ENCODE measurements around the gene USPL1.

The USPL1 gene

GRCh38 chr13:30667014-30667413 is 49.3 kb downstream of the USPL1 start:
- TF ChIP-seq CREB5 (CRISPR knock-in tag; IDR thresholded peaks at IDR 0.05; ENCODE audit: low read depth) (no peak), BACH2 (CRISPR knock-in tag; IDR thresholded peaks at IDR 0.05; ENCODE audit: borderline replicate concordance) (no peak), ZNF70 (CRISPR knock-in tag; IDR thresholded peaks at IDR 0.05) (no peak), TCF4 (CRISPR knock-in tag; IDR thresholded peaks at IDR 0.05; ENCODE audit: borderline replicate concordance) (no peak), ZFP30 (CRISPR knock-in tag; IDR thresholded peaks at IDR 0.05) (no peak), ZFP3 (CRISPR knock-in tag; IDR thresholded peaks at IDR 0.05) (no peak), PPARA (CRISPR knock-in tag; IDR thresholded peaks at IDR 0.05; ENCODE audit: borderline replicate concordance) (no peak), CSDC2 (CRISPR knock-in tag; IDR thresholded peaks at IDR 0.05) (no peak), TOX (CRISPR knock-in tag; IDR thresholded peaks at IDR 0.05; ENCODE audit: borderline replicate concordance) (no peak), GLIS3 (CRISPR knock-in tag; IDR thresholded peaks at IDR 0.05) (no peak), CSRNP3 (CRISPR knock-in tag; IDR thresholded peaks at IDR 0.05) (no peak), ZC3H10 (CRISPR knock-in tag; IDR thresholded peaks at IDR 0.05) (no peak), ZNF8 (CRISPR knock-in tag; IDR thresholded peaks at IDR 0.05) (no peak), ARNTL (CRISPR knock-in tag; IDR thresholded peaks at IDR 0.05; ENCODE audit: borderline replicate concordance, low read depth) (no peak), PATZ1 (CRISPR knock-in tag; IDR thresholded peaks at IDR 0.05; ENCODE audit: borderline replicate concordance) (no peak), TSHZ2 (CRISPR knock-in tag; IDR thresholded peaks at IDR 0.05) (no peak), ZNF565 (CRISPR knock-in tag; conservative IDR thresholded peaks at IDR 0.05; ENCODE audit: low read depth) (no peak)
- no peak for ATAC-seq

- no peak for ATAC-seq
- TF ChIP-seq ZFP3 (CRISPR knock-in tag; IDR thresholded peaks at IDR 0.05) (no peak), ESRRG (CRISPR knock-in tag; IDR thresholded peaks at IDR 0.05) (no peak), ZNF8 (CRISPR knock-in tag; IDR thresholded peaks at IDR 0.05) (no peak), ZFP30 (CRISPR knock-in tag; IDR thresholded peaks at IDR 0.05) (no peak), TSHZ2 (CRISPR knock-in tag; IDR thresholded peaks at IDR 0.05) (no peak), ZNF70 (CRISPR knock-in tag; IDR thresholded peaks at IDR 0.05) (no peak)
These were observed 50.6 kb downstream of the USPL1 start for GRCh38 chr13:30668312-30668711.

GRCh38 chr13:30671271-30671815 is 53.6 kb downstream of the USPL1 start:
- ATAC-seq, result no peak
- no peak for TF ChIP-seq PPARA (CRISPR knock-in tag; IDR thresholded peaks at IDR 0.05; ENCODE audit: borderline replicate concordance)
- no peak for TF ChIP-seq SNAI2 (CRISPR knock-in tag; IDR thresholded peaks at IDR 0.05)
- no peak for TF ChIP-seq ZNF565 (CRISPR knock-in tag; conservative IDR thresholded peaks at IDR 0.05; ENCODE audit: low read depth)
- no peak for TF ChIP-seq ZFP30 (CRISPR knock-in tag; IDR thresholded peaks at IDR 0.05)
- TF ChIP-seq ESRRG (CRISPR knock-in tag; IDR thresholded peaks at IDR 0.05), result no peak
- no peak for TF ChIP-seq ZNF70 (CRISPR knock-in tag; IDR thresholded peaks at IDR 0.05)
- no peak for TF ChIP-seq CREB5 (CRISPR knock-in tag; IDR thresholded peaks at IDR 0.05; ENCODE audit: low read depth)
- TF ChIP-seq TSHZ2 (CRISPR knock-in tag; IDR thresholded peaks at IDR 0.05), result no peak
- no peak for TF ChIP-seq ZNF8 (CRISPR knock-in tag; IDR thresholded peaks at IDR 0.05)
- no peak for TF ChIP-seq ZFP3 (CRISPR knock-in tag; IDR thresholded peaks at IDR 0.05)
- no peak for TF ChIP-seq OSR1 (CRISPR knock-in tag; IDR thresholded peaks at IDR 0.05)

Data from SK-N-SH treated with all-trans-retinoic acid at 6 μM for 48 hours (cell line).